GM12878 (cell line): Measurements from ENCODE around the gene SLC6A12. TPM values are rescaled to one million over a fixed set of nuclear protein-coding genes. Genes with fewer than 3 reads are reported as not detected.

Experiments used
- ATAC-seq: fragments of 200-7000 bp; cut with Tn5 transposase; 3 replicates; pipeline ENCODE4 v1.9.1; 2020; ENCODE audit warnings: mild to moderate bottlenecking, moderate library complexity
- BruUV-seq: library from RNA; stranded (reverse); fragments of 400-500 nt; replicated peaks from 2 replicates; lab custom pipeline; 2021; lab: Mats Ljungman, UMichigan
- CTCF ChIA-PET: fragments of 300-600 bp; sonication (Branson Sonifier 250); formaldehyde crosslinking; extraction: SDS; loops from one replicate; lab custom pipeline; 2021; ENCODE audit warnings: inconsistent platforms; lab: Yijun Ruan, JAX
- POLR2A ChIA-PET: fragments of 350-600 bp; formaldehyde crosslinking; extraction: SDS; loops from one replicate; lab custom pipeline; 2021; ENCODE audit warnings: inconsistent platforms; lab: Charles Lee
- RAD21 ChIA-PET: fragments of 300-600 bp; sonication (Branson Sonifier 250); formaldehyde crosslinking; loops from one replicate; lab custom pipeline; 2023; ENCODE audit warnings: antibody characterized with exemption; ENCODE audit not compliant: unreplicated experiment; lab: Charles Lee
- SMC1A ChIA-PET: fragments of 300-600 bp; sonication (Branson Sonifier 250); formaldehyde crosslinking; loops from one replicate; lab custom pipeline; 2023; ENCODE audit not compliant: unreplicated experiment, uncharacterized antibody; lab: Charles Lee
- DNase-seq: peaks from one replicate; pipeline ENCODE4 v3.0.0-alpha.2; 2011; ENCODE audit warnings: low read depth, low spot score
- FAIRE-seq: peaks from 3 replicates; lab custom pipeline; 2011; peaks lifted over from hg19 to GRCh38; lab: Jason Lieb, UNC
- H2AFZ ChIP-seq: 2 replicates; pipeline ENCODE4 v1.6.0; 2011; ENCODE audit warnings: low read depth, low read length, control low read depth; ENCODE audit not compliant: control insufficient read depth
- H3K27ac ChIP-seq: 2 replicates; pipeline ENCODE4 v1.5.1; 2011; ENCODE audit warnings: control low read depth; ENCODE audit not compliant: control insufficient read depth, insufficient read depth
- H3K27me3 ChIP-seq, 2 experiments: replicated peaks in 1 of 2; 2 replicates each; pipeline versions ENCODE4 v1.6.0 to v1.6.1; 2011; ENCODE audit warnings: low read length in 1 of 2; ENCODE audit not compliant: control insufficient read depth in 2 of 2, insufficient read depth in 2 of 2
- H3K36me3 ChIP-seq, 2 experiments: 2 replicates each; pipeline ENCODE4 v1.5.1; 2011; ENCODE audit warnings: low read length in 1 of 2; ENCODE audit not compliant: control insufficient read depth in 2 of 2, insufficient read depth in 2 of 2
- H3K4me1 ChIP-seq: 2 replicates; pipeline ENCODE4 v1.6.1; 2011; ENCODE audit warnings: mild to moderate bottlenecking, low read length, moderate library complexity, mixed read lengths; ENCODE audit not compliant: control insufficient read depth, insufficient read depth
- H3K4me2 ChIP-seq: 2 replicates; pipeline ENCODE4 v1.6.0; 2011; ENCODE audit warnings: control low read depth; ENCODE audit not compliant: control insufficient read depth, insufficient read depth
- H3K4me3 ChIP-seq: fragments of 200-600 bp; sonication (generic); 2 replicates; pipeline ENCODE4 v1.5.1; 2016
- H3K79me2 ChIP-seq: 2 replicates; pipeline ENCODE4 v1.6.0; 2011; ENCODE audit warnings: low read length; ENCODE audit not compliant: control insufficient read depth, insufficient read depth
- H3K9ac ChIP-seq: 2 replicates; pipeline ENCODE4 v1.8.0; 2011; ENCODE audit warnings: low read length, control low read depth, mixed read lengths; ENCODE audit not compliant: control insufficient read depth, insufficient read depth
- H3K9me3 ChIP-seq: replicated peaks from 3 replicates; pipeline ENCODE4 v1.5.1; 2011; ENCODE audit warnings: mild to moderate bottlenecking, low read length; ENCODE audit not compliant: control insufficient read depth, insufficient read depth
- H4K20me1 ChIP-seq: 2 replicates; pipeline ENCODE4 v1.6.0; 2011; ENCODE audit not compliant: control insufficient read depth, insufficient read depth
- BHLHE40 ChIP-seq, 2 experiments: fragments of 450-650 bp in 1 of 2; IDR thresholded peaks; 2 replicates each; pipeline ENCODE4 v1.6.1; 2011 to 2017; ENCODE audit warnings: low read depth in 2 of 2, borderline replicate concordance in 1 of 2, improper control_type of control experiment in 1 of 2, low read length in 1 of 2, mild to moderate bottlenecking in 1 of 2
- CBX3 ChIP-seq: fragments of 200-600 bp; sonication (generic); IDR thresholded peaks from 2 replicates; pipeline ENCODE4 v1.6.1; 2016; ENCODE audit warnings: low read depth, borderline replicate concordance
- CTCF ChIP-seq, 3 experiments: IDR thresholded peaks in 2 of 3; conservative IDR thresholded peaks in 1 of 3; 2 replicates each; pipeline ENCODE4 v1.5.1; 2011; ENCODE audit warnings: low read depth in 3 of 3, low read length in 3 of 3, mild to moderate bottlenecking in 3 of 3, control low read depth in 2 of 3, moderate library complexity in 2 of 3, inconsistent platforms in 1 of 3, mixed read lengths in 1 of 3; ENCODE audit not compliant: control insufficient read depth in 2 of 3, insufficient read depth in 1 of 3; ENCODE audit errors: extremely low read depth in 1 of 3
- ELK1 ChIP-seq: IDR thresholded peaks from 2 replicates; pipeline ENCODE4 v1.6.1; 2012; ENCODE audit warnings: low read depth, low read length, improper control_type of control experiment
- EP300 ChIP-seq, 2 experiments: fragments of 150-350 bp in 1 of 2; IDR thresholded peaks; 2 replicates each; pipeline ENCODE4 v1.6.1; 2011 to 2012; ENCODE audit warnings: low read depth in 2 of 2, low read length in 2 of 2, borderline replicate concordance in 1 of 2, improper control_type of control experiment in 1 of 2, inconsistent platforms in 1 of 2; ENCODE audit not compliant: control insufficient read depth in 1 of 2
- FOXM1 ChIP-seq: IDR thresholded peaks from 2 replicates; pipeline ENCODE4 v1.6.1; 2012; ENCODE audit warnings: low read depth, mild to moderate bottlenecking, inconsistent platforms, low read length, moderate library complexity
- GABPA ChIP-seq: IDR thresholded peaks from 2 replicates; pipeline ENCODE4 v1.6.1; 2014; ENCODE audit warnings: antibody characterized with exemption, low read depth, mild to moderate bottlenecking, inconsistent platforms
- IKZF1 ChIP-seq: fragments of 450-650 bp; conservative IDR thresholded peaks from 2 replicates; pipeline ENCODE4 v1.6.1; 2017; ENCODE audit warnings: antibody characterized with exemption, mild to moderate bottlenecking
- KDM1A ChIP-seq: fragments of 200-600 bp; sonication (generic); IDR thresholded peaks from 2 replicates; pipeline ENCODE4 v1.6.1; 2016; ENCODE audit warnings: borderline replicate concordance
- MXI1 ChIP-seq: fragments of 150-350 bp; IDR thresholded peaks from 2 replicates; pipeline ENCODE4 v1.6.1; 2011; ENCODE audit warnings: low read depth, mild to moderate bottlenecking, inconsistent platforms, low read length, improper control_type of control experiment
- RB1 ChIP-seq: fragments of 450-650 bp; formaldehyde crosslinking; IDR thresholded peaks from 2 replicates; pipeline ENCODE4 v1.6.1; 2017; ENCODE audit warnings: mild to moderate bottlenecking, borderline replicate concordance
- SIN3A ChIP-seq: IDR thresholded peaks from 2 replicates; pipeline ENCODE4 v1.6.1; 2012; ENCODE audit warnings: low read depth, low read length, improper control_type of control experiment
- SIX5 ChIP-seq: IDR thresholded peaks from 2 replicates; pipeline ENCODE4 v1.6.1; 2011; ENCODE audit warnings: mild to moderate bottlenecking, low read depth, low read length, moderate library complexity; ENCODE audit not compliant: severe bottlenecking
- SUPT20H ChIP-seq: IDR thresholded peaks from 2 replicates; pipeline ENCODE4 v1.6.1; 2011; ENCODE audit warnings: low read depth, mild to moderate bottlenecking, low read length, moderate library complexity, borderline replicate concordance; ENCODE audit not compliant: control insufficient read depth
- YBX1 ChIP-seq: fragments of 450-650 bp; IDR thresholded peaks from 2 replicates; pipeline ENCODE4 v1.6.1; 2016; ENCODE audit warnings: antibody characterized with exemption
- ZBED1 ChIP-seq: IDR thresholded peaks from 2 replicates; pipeline ENCODE4 v1.6.1; 2016; ENCODE audit warnings: borderline replicate concordance
- ZNF592 ChIP-seq: fragments of 450-650 bp; IDR thresholded peaks from 2 replicates; pipeline ENCODE4 v1.6.1; 2017; ENCODE audit warnings: mild to moderate bottlenecking, moderate library complexity
- ZZZ3 ChIP-seq: IDR thresholded peaks from 2 replicates; pipeline ENCODE4 v1.6.1; 2011; ENCODE audit warnings: low read depth; ENCODE audit not compliant: control insufficient read depth, insufficient read length
- WGBS: methylation state at CpG from one replicate; pipeline ENCODE4 v1.1.6; 2016; ENCODE audit warnings: low lambda C conversion rate; ENCODE audit not compliant: insufficient replicate concordance, insufficient coverage; ENCODE audit errors: missing lambda C conversion rate; 5-methylcytosine and 5-hydroxymethylcytosine counted together
- in situ Hi-C: fragments of 300-500 bp; cut with MboI; formaldehyde crosslinking; loops from 9 replicates; pipeline ENCODE4 v1.14.3; 2018; ENCODE audit warnings: mixed read lengths
- intact Hi-C: fragments of 100-400 bp; cut with micrococcal nuclease; formaldehyde crosslinking; loops from one replicate; pipeline ENCODE4 v1.14.2; 2022; ENCODE audit not compliant: unreplicated experiment
- polyA plus RNA-seq, 11 experiments: library from polyadenylated mRNA; depleted of rRNA in 4 of 11; unstranded in 6 of 11; stranded (reverse) in 5 of 11; fragments of >200 nt; fragmentation: Nextera tagmentation in 4 of 11; fragmentation: Illumina TruSeq in 1 of 11; extraction: Ambion mirVana in 4 of 11; extraction: Trizol in 1 of 11; gene quantifications; 1 replicate in 1 of 11; 2 replicates in 10 of 11; pipeline versions ENCODE4 v1.2.1 to v1.2.3, GENCODE V29; 2011 to 2016; ENCODE audit warnings: inconsistent platforms in 2 of 11, missing spikeins in 2 of 11, low read depth in 1 of 11
- total RNA-seq, 4 experiments: library from RNA; depleted of rRNA in 3 of 4; stranded (reverse); fragments of >200 nt in 3 of 4; fragmentation: Illumina TruSeq in 1 of 4; extraction: Trizol in 1 of 4; gene quantifications; 2 replicates each; pipeline versions ENCODE4 v1.2.1 to v1.2.3, GENCODE V29; 2013 to 2021

Gene SLC6A12
- total and polyA plus RNA-seq, 10 of the 15 experiments (the other 5 are each of a cell fraction or from before 2014, with no cell fraction given): 0.06 to 0.11 (median 0.07) TPM; not detected in 7

- 61% methylated on average over 12 of the region's 12 CpGs for WGBS
- FAIRE-seq: no peak
- no peaks in the 10 kb centered on the region for H3K79me2 ChIP-seq
- no peaks in the 10 kb centered on the region for H3K9me3 ChIP-seq
- CTCF ChIA-PET: no interaction called here
- H3K4me3 ChIP-seq: no peak overlapping the region
- DNase-seq: no peak
- no peaks in the 10 kb centered on the region for H3K4me1 ChIP-seq
- no peak for ATAC-seq
- POLR2A ChIA-PET: no interaction called here
- SMC1A ChIA-PET: no interaction called here
- no peak overlapping the region for H2AFZ ChIP-seq
- in situ Hi-C loops: no loop called here
- no peak for TF ChIP-seq ELK1
- no peak for TF ChIP-seq MXI1
- no peak for TF ChIP-seq EP300 (IDR thresholded peaks at IDR 0.05; ENCODE audit: borderline replicate concordance in 1 of 2, control insufficient read depth in 1 of 2, low read depth in 2 of 2, low read length in 2 of 2)
- no peak for TF ChIP-seq YBX1
- no peak for TF ChIP-seq KDM1A
- no peak for TF ChIP-seq CBX3
- TF ChIP-seq GABPA: no peak
- TF ChIP-seq RB1: no peak
- no peak for TF ChIP-seq FOXM1
- no peak for TF ChIP-seq SIN3A
- no peak for TF ChIP-seq ZNF592
- TF ChIP-seq IKZF1: no peak
- no peak for TF ChIP-seq SUPT20H
- TF ChIP-seq CTCF (IDR thresholded peaks at IDR 0.05 in 2 of 3, conservative IDR thresholded peaks at IDR 0.05 in 1 of 3; ENCODE audit: control insufficient read depth in 2 of 3, extremely low read depth in 1 of 3, insufficient read depth in 1 of 3, low read depth in 3 of 3, low read length in 3 of 3): no peak
- TF ChIP-seq BHLHE40 (IDR thresholded peaks at IDR 0.05; ENCODE audit: borderline replicate concordance in 1 of 2, low read depth in 2 of 2, low read length in 1 of 2): no peak
- TF ChIP-seq SIX5: no peak
- TF ChIP-seq ZBED1: no peak
- no peak for TF ChIP-seq ZZZ3
- RAD21 ChIA-PET: no interaction called here
- no peak overlapping the region for H3K27ac ChIP-seq
- H3K27me3 ChIP-seq: no peaks in the 10 kb centered on the region
- H3K36me3 ChIP-seq: no peaks in the 10 kb centered on the region
- H4K20me1 ChIP-seq: no peaks in the 10 kb centered on the region
- intact Hi-C loops: no loop called here
- no peak overlapping the region for H3K9ac ChIP-seq
- BruUV-seq: no TSS peak
- H3K4me2 ChIP-seq: no peak overlapping the region
Measured at GRCh38 chr12:157644-158043, 56.3 kb downstream of the SLC6A12 start.
